ENCODE data around the gene TMEM176B.
"Not testable (repeated sequence)": the region's sequence is repeated elsewhere in the genome, so short reads cannot be mapped to it uniquely, and the experiment has no call there.

Gene TMEM176B

GRCh38 chr7:150820578-150821198 is 20.5 kb upstream of the TMEM176B start:
- DNase-seq = no peak

GRCh38 chr7:150820148-150820547 is 20.0 kb upstream of the TMEM176B start:
- no peak for DNase-seq

DNA sequence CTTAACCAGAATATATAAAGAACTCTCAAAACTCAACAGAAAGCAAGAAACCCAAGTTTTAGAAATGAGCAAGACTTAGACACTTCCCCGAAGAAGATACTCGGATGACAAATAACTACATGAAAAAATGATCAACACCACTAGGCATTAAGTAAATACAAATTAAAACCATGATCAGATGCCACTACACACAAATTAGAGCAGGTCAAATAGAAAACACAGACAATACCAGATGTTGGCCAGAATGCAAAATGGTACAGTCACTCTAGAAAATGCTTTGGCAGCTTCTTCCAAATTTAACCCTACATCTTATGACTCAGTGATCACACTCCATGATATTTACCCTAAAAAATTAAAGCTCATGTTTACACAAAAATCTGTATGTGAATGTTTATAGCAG is 18.8 kb upstream of the TMEM176B start:
- DNase-seq = no peak

GRCh38 chr7:150814328-150815001 is 14.3 kb upstream of the TMEM176B start:
- no peak for DNase-seq

GRCh38 chr7:150807616-150808438 is 7.7 kb upstream of the TMEM176B start:
- not testable (repeated sequence) for DNase-seq

DNA sequence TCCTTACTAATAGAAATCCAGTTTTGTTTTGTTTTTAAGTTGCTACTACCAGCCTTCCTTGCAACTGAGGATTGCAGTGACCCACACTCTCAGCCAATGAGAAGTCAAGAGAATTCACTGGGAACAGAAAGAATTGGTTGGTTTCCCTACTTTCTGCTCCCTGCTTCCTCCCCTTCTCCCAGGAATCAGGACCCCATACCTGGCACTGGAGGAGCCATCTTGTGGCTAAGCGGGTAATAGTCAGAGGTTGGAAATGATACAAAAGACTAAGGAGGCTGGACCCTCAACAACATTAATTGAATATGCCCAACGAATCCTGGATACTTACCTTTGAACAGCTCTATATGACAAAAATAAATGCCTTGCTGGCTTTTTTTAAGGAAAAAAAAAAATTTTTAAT is 6.7 kb upstream of the TMEM176B start:
- DNase-seq = no peak

DNA sequence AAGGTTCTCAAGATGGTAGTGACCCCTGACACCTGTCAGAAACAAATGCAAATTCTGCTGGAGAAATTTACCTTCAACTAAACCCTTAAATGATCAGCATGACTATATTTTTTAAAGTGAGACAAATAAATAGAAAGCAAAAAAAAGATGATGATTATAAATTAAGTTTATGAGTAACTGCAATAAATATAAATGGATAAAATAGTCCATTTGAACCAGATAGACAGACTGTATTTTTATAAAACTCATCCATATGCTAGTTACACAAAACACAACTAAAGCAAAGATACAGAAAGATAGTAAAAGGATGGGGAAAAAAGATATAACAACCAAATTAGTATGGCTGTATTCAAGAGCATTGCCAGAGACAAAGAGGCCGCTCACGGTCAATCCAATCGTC is 6.3 kb upstream of the TMEM176B start:
- no peak for DNase-seq

GRCh38 chr7:150805864-150806263 is 5.7 kb upstream of the TMEM176B start:
- DNase-seq = no peak

DNA sequence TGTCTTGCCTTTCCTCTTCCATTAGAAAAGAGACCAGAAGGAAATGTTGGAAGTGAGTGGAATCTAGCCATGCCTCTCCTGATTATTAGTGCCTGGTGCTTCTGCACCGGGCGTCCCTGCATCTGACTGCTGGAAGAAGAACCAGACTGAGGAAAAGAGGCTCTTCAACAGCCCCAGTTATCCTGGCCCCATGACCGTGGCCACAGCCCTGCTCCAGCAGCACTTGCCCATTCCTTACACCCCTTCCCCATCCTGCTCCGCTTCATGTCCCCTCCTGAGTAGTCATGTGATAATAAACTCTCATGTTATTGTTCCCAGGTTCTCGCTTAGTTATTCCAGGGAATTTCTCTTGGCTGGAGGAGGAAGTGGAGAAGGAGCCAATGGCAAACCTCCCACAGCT is 4.6 kb upstream of the TMEM176B start:
- DNase-seq = no peak

DNA sequence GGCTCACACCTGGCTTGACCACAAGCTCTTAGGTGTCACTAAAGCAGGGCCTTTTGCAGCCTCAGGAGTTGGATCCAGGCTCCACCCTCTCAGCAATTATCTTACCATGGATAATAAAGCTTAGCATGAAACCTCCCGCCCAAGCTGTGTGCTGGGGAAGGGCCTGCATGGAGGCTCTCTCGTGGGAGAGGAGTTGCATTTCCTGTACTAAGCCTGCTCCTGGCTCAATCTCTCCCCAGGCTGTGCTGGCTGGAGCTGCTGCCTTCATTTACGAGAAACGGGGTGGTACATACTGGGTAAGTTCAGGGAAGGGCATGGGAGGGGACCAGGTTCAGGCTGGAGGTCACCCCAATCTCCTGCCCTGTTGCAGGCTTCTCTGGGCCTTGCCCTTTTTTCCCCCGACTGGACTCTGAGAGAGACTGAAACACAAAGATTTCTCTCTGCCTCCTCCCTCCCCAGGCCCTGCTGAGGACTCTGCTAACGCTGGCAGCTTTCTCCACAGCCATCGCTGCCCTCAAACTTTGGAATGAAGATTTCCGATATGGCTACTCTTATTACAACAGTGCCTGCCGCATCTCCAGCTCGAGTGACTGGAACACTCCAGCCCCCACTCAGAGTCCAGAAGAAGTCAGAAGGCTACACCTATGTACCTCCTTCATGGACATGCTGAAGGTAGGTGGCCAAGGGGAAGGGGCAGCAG is 3.1 kb upstream of the TMEM176B start:
- no peak for DNase-seq

DNA sequence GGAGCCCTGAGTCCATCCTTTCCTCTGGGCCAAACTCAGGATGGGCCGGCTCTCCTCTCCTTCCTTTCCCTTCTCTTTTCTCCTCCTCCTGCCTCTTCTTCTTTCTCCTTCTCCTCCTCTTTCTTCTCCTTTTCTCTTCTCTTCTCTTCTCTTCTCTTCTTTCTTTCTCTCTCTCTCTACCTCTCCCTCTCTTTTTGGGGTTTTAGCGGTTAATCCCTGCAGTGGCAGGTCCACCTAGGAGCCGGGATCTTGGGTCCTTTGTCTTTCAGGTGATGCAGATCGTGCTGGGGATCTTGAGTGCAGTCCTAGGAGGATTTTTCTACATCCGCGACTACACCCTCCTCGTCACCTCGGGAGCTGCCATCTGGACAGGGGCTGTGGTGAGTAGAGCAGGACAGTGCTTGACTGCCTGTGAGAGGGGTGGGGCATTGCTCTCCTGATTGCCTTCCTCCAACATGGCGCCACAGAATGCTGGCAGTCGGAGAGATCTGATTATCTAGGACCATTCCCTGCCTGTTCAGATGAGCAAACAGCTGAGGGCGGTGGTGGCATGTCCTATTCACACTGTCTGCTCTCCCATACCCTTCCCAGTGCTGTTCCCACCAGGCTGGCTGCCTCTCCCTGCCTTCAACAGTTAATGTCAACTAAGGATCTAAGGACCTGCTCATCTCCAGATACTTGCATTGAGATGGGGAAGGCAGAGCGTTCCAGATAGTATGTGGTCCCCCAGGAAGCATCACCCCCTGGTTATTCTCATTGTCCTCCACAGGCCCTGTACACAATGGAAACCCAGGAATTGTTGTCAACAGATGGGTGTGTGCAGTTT is 2.0 kb upstream of the TMEM176B start:
- no peak for DNase-seq

- no peak for DNase-seq
These were observed 1.2 kb upstream of the TMEM176B start for GRCh38 chr7:150801242-150801945.

- no peak for DNase-seq
These were observed 547 bp upstream of the TMEM176B start, which contains the start of gene TMEM176A for GRCh38 chr7:150800581-150801241. Gene TMEM176A, plus strand, starts transcription at chr7:150800769. Its CDS starts 782 bp downstream, at chr7:150801551.

DNA sequence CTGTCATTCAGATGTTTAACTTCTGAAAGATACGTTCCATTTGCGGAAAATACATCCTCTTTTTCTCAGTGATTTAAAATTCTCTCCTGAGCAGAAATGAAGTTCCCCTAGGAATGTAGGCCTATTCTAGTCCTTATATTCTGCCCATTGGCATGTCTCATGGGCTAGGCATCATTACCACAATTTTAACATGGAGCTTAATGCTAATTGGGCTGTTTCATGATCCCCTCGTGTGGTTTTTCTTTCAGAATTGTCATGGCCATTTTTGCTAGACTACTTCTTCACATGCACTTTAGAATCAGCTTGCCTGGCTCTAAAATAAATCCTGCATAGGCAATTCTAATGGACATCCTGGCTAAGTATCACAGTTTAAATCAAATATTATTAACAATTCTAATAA is 1.0 kb downstream of the TMEM176B start:
- no peak for DNase-seq

- no peak for DNase-seq
These were observed 2.5 kb downstream of the TMEM176B start for GRCh38 chr7:150797661-150798060.

DNA sequence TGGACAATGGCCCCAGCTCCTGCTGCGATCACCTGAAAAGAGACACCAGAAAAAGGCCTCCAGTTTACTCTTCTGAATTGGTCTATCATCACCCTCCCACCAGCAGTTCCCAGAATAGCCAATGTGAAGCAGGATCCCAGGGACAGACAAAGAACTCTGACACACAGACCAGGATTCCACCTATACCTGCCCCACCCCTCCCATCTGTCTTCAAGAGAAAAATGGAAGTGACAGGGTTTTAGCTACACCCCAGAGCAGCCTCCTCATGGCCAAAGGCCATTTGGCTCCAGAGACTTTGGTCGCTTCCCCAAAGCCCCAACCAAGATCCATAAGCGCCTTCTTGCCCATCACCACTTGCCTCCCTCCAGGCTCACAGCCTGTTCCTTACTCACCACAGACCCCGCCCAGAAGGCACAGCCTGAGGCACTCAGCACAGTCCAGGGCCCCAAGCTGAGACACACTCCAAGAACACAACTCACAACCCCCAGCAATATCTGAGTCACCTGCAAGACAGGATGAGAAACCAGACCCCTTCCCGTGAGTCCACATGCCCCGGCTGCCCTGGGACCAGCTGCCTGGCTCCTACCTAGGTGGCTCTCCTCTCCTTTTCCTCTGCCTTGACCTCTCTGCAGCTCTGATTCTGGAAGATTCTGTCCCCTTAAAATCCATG is 6.5 kb downstream of the TMEM176B start:
- DNase-seq = no peak

GRCh38 chr7:150791746-150792452 is 8.3 kb downstream of the TMEM176B start:
- no peak for DNase-seq

- DNase-seq = no peak
These were observed 8.9 kb downstream of the TMEM176B start for GRCh38 chr7:150791304-150791703.

DNA sequence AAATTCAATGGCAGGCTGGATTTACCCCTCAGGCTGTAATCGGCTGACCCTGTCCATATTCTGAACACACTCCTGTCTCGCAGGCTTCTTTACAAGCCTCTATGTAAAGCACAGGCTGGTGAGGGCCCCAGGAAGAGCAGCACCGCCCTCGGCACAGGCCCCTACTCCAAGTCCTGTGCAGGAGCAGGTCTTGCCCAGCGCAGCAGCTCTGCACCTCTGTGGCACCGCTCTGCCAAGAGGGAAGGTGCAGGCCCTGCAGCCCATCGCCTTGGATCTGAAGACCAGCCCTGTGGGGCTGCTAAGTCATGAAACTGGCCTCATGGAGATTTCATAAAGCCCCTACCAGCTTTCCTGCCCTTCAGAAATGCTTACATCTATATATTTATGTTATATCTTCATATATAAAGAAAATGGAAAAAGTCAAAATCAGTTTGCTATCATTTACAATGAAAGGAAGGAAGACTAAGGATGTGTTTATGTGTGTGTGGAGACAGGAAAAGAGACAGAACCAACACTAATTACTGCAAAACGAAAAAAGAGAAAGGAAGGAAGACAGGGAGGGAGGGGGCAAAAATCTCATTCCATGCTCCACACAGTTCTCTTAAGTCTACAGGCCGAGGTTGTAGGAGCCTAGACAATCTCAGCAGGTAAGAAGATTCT is 9.6 kb downstream of the TMEM176B start:
- no peak for DNase-seq

Measured in KG1 (cell line).